Parathyroid adenoma (tissue), 2 donors: ENCODE data around the gene TMPRSS13.

Source experiments
- H2AFZ ChIP-seq: fragments of 300-600 bp; sonication (generic); one replicate; pipeline ENCODE4 v1.7.0; 2017; ENCODE audit warnings: antibody characterized with exemption, mild to moderate bottlenecking
- H3K27ac ChIP-seq: fragments of 300-600 bp; sonication (generic); one replicate; pipeline ENCODE4 v1.7.0; 2017
- H3K27me3 ChIP-seq: fragments of 300-600 bp; sonication (generic); one replicate; pipeline ENCODE4 v1.7.0; 2017; ENCODE audit warnings: low read length; ENCODE audit not compliant: control insufficient read depth, insufficient read depth
- H3K36me3 ChIP-seq: fragments of 300-600 bp; sonication (generic); one replicate; pipeline ENCODE4 v1.7.0; 2017; ENCODE audit warnings: low read length; ENCODE audit not compliant: control insufficient read depth, insufficient read depth
- H3K4me1 ChIP-seq: fragments of 300-600 bp; sonication (generic); one replicate; pipeline ENCODE4 v1.7.0; 2017; ENCODE audit warnings: control low read depth
- H3K4me2 ChIP-seq: fragments of 300-600 bp; sonication (generic); one replicate; pipeline ENCODE4 v1.7.0; 2017; ENCODE audit warnings: low read length
- H3K4me3 ChIP-seq: fragments of 300-600 bp; sonication (generic); one replicate; pipeline ENCODE4 v1.7.0; 2017; ENCODE audit warnings: low read depth, low read length
- H3K79me2 ChIP-seq: fragments of 300-600 bp; sonication (generic); one replicate; pipeline ENCODE4 v1.7.0; 2017; ENCODE audit warnings: control low read depth
- H3K9ac ChIP-seq: fragments of 300-600 bp; sonication (generic); one replicate; pipeline ENCODE4 v1.7.0; 2017; ENCODE audit warnings: mild to moderate bottlenecking
- H3K9me3 ChIP-seq: fragments of 300-600 bp; sonication (generic); one replicate; pipeline ENCODE4 v1.7.0; 2017; ENCODE audit warnings: low read length; ENCODE audit not compliant: control insufficient read depth
- TF ChIP-seq, protein P1 (sequence below): fragments of 300-600 bp; sonication (generic); IDR thresholded peaks from one replicate; pipeline ENCODE4 v1.7.0; 2017; ENCODE audit warnings: antibody characterized with exemption, mild to moderate bottlenecking
- donor health status: primary hyperparathyroidism.

TMPRSS13 gene

GRCh38 chr11:117934526-117935307 is 5.5 kb upstream of the TMPRSS13 start:
- no peaks in the 10 kb centered on the region for H3K27me3 ChIP-seq
- no peaks in the 10 kb centered on the region for H3K79me2 ChIP-seq
- no peaks in the 10 kb centered on the region for H3K4me1 ChIP-seq
- H3K4me2 ChIP-seq, result no peak overlapping the region
- H3K27ac ChIP-seq, result no peak overlapping the region
- no peaks in the 10 kb centered on the region for H3K36me3 ChIP-seq
- TF ChIP-seq, protein P1, sequence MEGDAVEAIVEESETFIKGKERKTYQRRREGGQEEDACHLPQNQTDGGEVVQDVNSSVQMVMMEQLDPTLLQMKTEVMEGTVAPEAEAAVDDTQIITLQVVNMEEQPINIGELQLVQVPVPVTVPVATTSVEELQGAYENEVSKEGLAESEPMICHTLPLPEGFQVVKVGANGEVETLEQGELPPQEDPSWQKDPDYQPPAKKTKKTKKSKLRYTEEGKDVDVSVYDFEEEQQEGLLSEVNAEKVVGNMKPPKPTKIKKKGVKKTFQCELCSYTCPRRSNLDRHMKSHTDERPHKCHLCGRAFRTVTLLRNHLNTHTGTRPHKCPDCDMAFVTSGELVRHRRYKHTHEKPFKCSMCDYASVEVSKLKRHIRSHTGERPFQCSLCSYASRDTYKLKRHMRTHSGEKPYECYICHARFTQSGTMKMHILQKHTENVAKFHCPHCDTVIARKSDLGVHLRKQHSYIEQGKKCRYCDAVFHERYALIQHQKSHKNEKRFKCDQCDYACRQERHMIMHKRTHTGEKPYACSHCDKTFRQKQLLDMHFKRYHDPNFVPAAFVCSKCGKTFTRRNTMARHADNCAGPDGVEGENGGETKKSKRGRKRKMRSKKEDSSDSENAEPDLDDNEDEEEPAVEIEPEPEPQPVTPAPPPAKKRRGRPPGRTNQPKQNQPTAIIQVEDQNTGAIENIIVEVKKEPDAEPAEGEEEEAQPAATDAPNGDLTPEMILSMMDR, result no peak
- no peak overlapping the region for H2AFZ ChIP-seq
- no peaks in the 10 kb centered on the region for H3K9me3 ChIP-seq
- no peak overlapping the region for H3K4me3 ChIP-seq
- H3K9ac ChIP-seq, result no peak overlapping the region

DNA sequence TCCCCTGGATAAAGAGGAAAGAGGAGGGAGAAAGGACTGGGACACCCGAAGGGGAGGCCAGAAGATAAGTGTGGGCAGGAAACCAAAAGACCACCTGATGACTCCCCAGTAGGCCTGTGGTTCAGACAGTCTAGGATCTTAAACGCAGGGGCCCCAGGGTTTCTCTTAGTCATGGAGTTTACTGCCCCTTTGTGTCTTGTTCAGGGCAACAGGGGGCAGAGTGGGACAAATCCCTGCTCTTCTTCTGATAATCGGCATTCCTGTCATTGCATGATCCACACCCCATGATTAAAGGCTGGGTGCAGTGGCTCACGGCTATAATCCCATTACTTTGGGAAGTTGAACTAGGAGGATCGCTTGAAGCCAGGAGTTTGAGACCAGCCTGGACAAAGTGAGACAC is 4.7 kb upstream of the TMPRSS13 start:
- Histone ChIP-seq H3K9me3 (no peaks in the 10 kb centered on the region), H3K36me3 (no peaks in the 10 kb centered on the region), H3K27me3 (no peaks in the 10 kb centered on the region), H3K4me1 (no peaks in the 10 kb centered on the region), H3K79me2 (no peaks in the 10 kb centered on the region), H2AFZ (no peak overlapping the region), H3K4me3 (no peak overlapping the region), H3K4me2 (no peak overlapping the region), H3K27ac (no peak overlapping the region), H3K9ac (no peak overlapping the region)
- TF ChIP-seq, protein P1, result no peak

DNA sequence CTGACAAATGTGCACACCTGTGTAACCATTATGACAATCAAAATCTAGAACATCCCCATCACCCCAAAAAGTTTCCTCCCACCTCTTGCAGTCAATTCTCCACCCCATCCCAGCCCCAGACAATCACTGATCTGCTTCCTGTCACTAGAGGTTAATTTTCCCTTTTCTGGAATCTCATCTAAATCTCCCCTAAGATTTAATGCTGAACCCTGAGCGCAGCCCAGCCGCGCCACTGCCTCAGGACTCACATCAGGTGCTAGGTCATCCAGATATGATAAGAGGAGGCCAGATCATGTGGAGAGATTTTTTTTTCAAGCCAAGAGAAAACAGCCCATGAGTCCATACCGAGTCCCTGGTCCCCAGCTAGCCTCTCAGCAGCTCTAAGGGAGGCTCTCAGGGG is 4.3 kb upstream of the TMPRSS13 start:
- Histone ChIP-seq H3K36me3 (no peaks in the 10 kb centered on the region), H3K4me3 (no peak overlapping the region), H3K4me2 (no peak overlapping the region), H3K4me1 (no peaks in the 10 kb centered on the region), H3K27ac (no peak overlapping the region), H3K9me3 (no peaks in the 10 kb centered on the region), H3K9ac (no peak overlapping the region), H2AFZ (no peak overlapping the region), H3K79me2 (no peaks in the 10 kb centered on the region), H3K27me3 (no peaks in the 10 kb centered on the region)
- TF ChIP-seq, protein P1, result no peak

GRCh38 chr11:117932947-117933346 is 3.7 kb upstream of the TMPRSS13 start:
- Histone ChIP-seq H3K9me3 (no peaks in the 10 kb centered on the region), H3K4me2 (no peak overlapping the region), H3K36me3 (no peaks in the 10 kb centered on the region), H3K9ac (no peak overlapping the region), H3K79me2 (no peaks in the 10 kb centered on the region), H3K27me3 (no peaks in the 10 kb centered on the region), H3K27ac (no peak overlapping the region), H2AFZ (no peak overlapping the region), H3K4me3 (no peak overlapping the region), H3K4me1 (no peaks in the 10 kb centered on the region)
- TF ChIP-seq, protein P1, result no peak

GRCh38 chr11:117932426-117932825 is 3.2 kb upstream of the TMPRSS13 start:
- no peaks in the 10 kb centered on the region for H3K36me3 ChIP-seq
- no peaks in the 10 kb centered on the region for H3K27me3 ChIP-seq
- H2AFZ ChIP-seq, result no peak overlapping the region
- no peak overlapping the region for H3K9ac ChIP-seq
- no peak overlapping the region for H3K4me2 ChIP-seq
- H3K4me1 ChIP-seq, result no peaks in the 10 kb centered on the region
- no peak overlapping the region for H3K27ac ChIP-seq
- H3K9me3 ChIP-seq, result no peaks in the 10 kb centered on the region
- no peak overlapping the region for H3K4me3 ChIP-seq
- H3K79me2 ChIP-seq, result no peaks in the 10 kb centered on the region
- TF ChIP-seq, protein P1, result no peak
